Urinary bladder (tissue), 4 donors: Measurements from ENCODE around the gene PDZD2. TPM values are rescaled to one million over a fixed set of nuclear protein-coding genes. Genes with fewer than 3 reads are reported as not detected.

ENCODE experiments used
- DNase-seq: peaks from one replicate; pipeline ENCODE4 v3.0.0-alpha.2; 2015; ENCODE audit errors: extremely low spot score
- H3K27ac ChIP-seq: one replicate; pipeline ENCODE4 v1.5.1; 2013; ENCODE audit warnings: low read depth, mild to moderate bottlenecking, moderate library complexity
- H3K36me3 ChIP-seq: one replicate; pipeline ENCODE4 v1.6.1; 2013; ENCODE audit warnings: mild to moderate bottlenecking, moderate library complexity; ENCODE audit not compliant: insufficient read depth
- H3K4me1 ChIP-seq: one replicate; pipeline ENCODE4 v1.6.1; 2013; ENCODE audit warnings: mild to moderate bottlenecking, moderate library complexity; ENCODE audit not compliant: insufficient read depth
- H3K4me3 ChIP-seq: one replicate; pipeline ENCODE4 v1.5.1; 2013; ENCODE audit warnings: low read depth, low read length
- WGBS: extraction: QIAGEN DNeasy Blood & Tissue Kit; methylation state at CpG from one replicate; pipeline ENCODE4 v1.1.7; 2013; 5-methylcytosine and 5-hydroxymethylcytosine counted together
- polyA plus RNA-seq: library from polyadenylated mRNA; stranded (reverse); fragments of 200-250 nt; gene quantifications from one replicate; pipeline ENCODE4 v1.2.3, GENCODE V29; 2013
- total RNA-seq: library from RNA; depleted of rRNA; stranded (reverse); fragments of >200 nt; gene quantifications from one replicate; pipeline ENCODE4 v1.2.3, GENCODE V29; 2014
- donor health status: healthy with polysubstance abuse.
- donor health status: healthy.

The PDZD2 gene
- total and polyA plus RNA-seq, 2 donors, result 4.5 to 8.1 TPM

DNA sequence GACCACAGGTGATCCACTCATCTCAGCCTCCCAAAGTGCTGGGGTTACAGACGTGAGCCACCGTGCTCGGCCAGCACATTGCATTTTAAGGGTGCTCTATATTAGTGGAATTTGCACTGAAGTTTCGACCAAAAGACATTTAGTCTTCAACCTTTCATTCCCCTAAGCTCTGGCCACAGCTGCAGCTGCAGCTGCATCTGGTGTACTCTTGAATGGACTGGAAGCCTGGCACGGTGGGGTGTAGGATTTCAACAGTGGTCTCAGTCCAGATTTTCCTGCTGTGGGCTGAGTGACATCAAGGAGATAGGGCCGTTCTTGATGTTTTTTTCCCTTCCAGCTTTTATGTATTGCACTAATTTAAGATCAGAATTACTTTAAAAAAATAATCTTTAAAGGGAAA, 255.2 kb downstream of the PDZD2 start:
- no peak overlapping the region for H3K27ac ChIP-seq
- H3K36me3 ChIP-seq, result no peaks in the 10 kb centered on the region
- DNase-seq, result no peak
- H3K4me3 ChIP-seq, result no peak overlapping the region
- H3K4me1 ChIP-seq, result no peaks in the 10 kb centered on the region
- WGBS, result 71% methylated on average over 6 of the region's 6 CpGs

DNA sequence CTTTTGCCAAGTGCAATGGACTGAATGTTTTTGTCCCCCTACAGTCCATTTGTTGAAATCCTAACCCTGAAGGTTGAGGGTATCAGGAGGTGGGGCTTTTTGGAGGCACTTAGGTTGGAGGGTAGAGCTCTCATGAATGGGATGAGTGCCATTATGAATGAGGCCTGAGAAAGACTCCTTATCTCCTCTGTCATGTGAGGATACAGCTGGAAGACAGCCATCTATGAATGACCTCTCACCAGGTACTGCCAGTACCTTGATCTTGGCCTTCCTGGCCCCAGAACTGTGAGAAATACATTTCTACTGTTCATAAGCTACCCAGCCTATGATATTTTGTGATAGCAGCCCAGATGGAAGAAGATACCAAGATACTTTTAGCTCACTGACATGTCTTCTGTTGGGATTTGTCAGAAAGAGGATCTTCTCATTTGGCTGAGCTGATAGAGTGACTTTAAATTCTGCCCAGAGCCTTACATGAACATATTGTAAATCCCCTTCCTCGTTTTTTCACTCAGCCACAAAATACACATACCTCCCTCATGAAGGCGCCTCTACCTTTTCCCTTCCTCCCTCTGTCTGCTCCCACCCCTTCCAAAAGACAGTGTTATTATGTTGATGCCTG, 256.4 kb downstream of the PDZD2 start:
- H3K4me3 ChIP-seq, result no peak overlapping the region
- no peaks in the 10 kb centered on the region for H3K4me1 ChIP-seq
- no peaks in the 10 kb centered on the region for H3K36me3 ChIP-seq
- 69% methylated on average over 2 of the region's 2 CpGs for WGBS
- no peak overlapping the region for H3K27ac ChIP-seq
- DNase-seq, result no peak

DNA sequence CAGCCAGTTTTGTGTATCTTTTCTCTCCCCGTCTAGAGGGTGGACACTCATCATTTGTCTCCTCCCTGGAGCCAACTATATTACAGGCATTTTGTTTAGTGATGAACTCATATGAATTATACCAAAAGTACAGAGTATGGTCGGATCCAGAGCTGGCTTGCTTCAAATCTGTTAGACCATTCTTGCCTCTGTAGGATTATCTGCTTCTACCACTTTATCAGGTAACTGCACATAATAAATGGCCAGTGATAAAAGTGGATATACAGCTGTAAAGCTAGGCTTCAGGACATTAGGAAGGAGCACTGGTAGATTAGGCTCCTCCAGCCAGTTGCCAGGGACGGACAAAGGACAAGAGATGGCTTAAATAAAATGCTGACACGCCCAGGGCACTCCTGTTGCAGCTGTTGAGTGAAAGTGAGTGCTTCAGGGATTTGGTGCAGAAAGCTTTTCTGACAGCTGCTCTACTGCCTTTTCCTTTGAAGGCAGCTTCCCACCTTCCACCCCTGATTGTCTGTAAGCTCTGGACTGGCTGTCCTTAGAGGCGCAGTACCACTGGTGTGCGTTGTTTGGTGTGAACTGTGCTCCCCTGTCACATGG, 259.2 kb downstream of the PDZD2 start:
- Histone ChIP-seq H3K4me3 (no peak overlapping the region), H3K4me1 (no peaks in the 10 kb centered on the region), H3K27ac (no peak overlapping the region), H3K36me3 (no peaks in the 10 kb centered on the region)
- DNase-seq, result no peak
- WGBS, result 62% methylated on average over 6 of the region's 6 CpGs

DNA sequence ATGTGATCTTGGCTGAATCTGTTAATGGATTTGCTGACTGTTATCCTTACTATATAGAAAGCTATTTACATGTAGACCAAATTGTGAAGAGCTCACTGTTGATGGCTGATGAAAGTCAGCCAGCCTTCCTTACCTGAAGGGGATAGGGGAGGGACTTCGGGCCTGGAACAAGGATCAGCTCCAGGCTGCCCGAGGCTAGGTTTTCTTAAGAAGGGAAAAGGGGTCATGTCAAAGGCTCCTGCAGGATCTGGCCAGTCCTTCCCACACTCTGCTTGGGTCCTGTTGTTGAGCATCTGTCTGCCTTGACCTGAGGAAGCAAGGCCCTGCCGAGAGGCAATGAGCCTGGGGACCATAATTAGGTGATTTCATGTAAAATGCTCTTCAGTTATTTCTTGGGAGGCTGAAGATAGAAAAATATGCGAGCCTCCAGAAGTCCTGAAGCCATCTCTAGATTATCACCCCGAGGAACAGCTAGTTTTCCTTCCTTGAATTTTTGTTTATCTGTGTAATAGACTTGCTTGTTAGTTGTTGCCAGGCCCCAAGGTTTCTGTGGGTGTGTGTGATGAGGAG, 261.4 kb downstream of the PDZD2 start:
- Histone ChIP-seq H3K4me1 (no peaks in the 10 kb centered on the region), H3K27ac (no peak overlapping the region), H3K36me3 (no peaks in the 10 kb centered on the region), H3K4me3 (no peak overlapping the region)
- DNase-seq, result no peak
- 80% methylated on average over 5 of the region's 5 CpGs for WGBS

DNA sequence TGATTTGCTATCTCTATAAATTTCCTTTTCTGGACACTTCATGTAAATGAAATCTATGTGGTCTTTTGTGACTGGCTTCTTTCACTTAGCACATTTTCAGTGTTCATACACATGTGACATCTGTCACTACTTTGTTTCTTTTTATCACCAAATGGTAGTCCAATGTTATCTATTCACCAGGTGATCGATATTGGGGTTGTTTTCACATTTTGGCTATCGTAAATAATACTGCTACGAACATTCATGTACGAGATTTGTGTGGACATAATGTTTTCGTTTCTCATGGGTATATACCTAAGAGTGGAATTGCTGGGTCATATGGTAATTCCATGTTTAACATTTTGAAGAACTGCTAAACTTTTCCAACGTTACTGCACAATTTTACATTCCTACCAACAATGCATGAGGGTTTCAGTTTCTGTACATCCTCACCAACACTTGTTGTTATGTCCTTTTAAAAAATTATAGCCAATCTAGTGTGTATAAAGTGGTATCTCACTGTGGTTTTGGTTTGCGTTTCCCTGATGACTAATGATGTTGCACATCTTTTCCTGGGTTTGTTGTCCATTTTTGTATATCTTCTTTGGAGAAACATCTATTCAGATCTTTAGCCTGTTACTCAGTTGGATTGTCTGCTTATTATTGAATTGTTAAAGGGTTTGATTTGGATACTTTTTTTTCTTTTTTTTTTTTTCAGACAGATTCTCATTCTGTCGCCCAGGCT, 263.0 kb downstream of the PDZD2 start:
- H3K27ac ChIP-seq, result no peak overlapping the region
- no peaks in the 10 kb centered on the region for H3K4me1 ChIP-seq
- H3K36me3 ChIP-seq, result no peaks in the 10 kb centered on the region
- no peak overlapping the region for H3K4me3 ChIP-seq
- DNase-seq, result no peak
- 82% methylated on average over 8 of the region's 8 CpGs for WGBS

DNA sequence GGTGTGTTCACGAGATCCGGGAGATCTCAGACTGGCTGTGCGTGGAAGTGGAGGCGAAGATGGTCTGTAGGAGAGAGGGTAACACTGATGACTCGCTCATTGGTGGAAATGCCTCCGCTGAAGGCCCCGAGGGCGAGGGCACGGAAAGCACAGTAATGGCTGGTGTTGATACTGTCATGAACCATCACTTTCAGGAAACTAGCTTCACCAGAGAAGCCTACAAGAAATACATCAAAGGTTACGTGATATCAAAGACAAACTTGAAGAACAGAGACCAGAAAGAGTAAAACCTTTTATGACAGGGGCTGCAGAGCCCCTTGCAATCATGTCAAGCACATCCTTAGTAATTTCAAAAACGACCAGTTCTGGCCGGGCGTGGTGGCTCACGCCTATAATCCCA, 269.5 kb downstream of the PDZD2 start:
- DNase-seq, result no peak
- no peak overlapping the region for H3K27ac ChIP-seq
- H3K4me1 ChIP-seq, result no peaks in the 10 kb centered on the region
- WGBS, result 95% methylated on average over 14 of the region's 14 CpGs
- H3K36me3 ChIP-seq, result no peaks in the 10 kb centered on the region
- H3K4me3 ChIP-seq, result no peak overlapping the region

DNA sequence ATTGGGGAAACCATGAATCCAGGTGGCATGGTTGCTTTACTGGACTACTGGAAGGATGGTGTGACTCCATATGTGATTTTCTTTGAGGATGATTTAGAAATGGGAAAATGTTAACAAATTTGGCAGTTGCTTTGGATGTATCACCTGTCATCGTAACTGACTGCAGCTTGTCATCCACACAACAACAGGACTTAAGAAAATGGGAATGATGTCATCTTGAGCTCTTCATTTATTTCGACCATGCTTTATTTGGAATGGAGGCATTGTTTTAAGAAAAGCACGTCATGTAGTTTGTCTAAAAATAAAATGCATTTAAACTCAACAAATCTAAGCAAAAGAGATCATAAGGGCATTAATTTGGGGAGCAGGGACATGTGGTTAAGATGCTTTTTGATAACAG, 270.1 kb downstream of the PDZD2 start:
- 77% methylated on average over 3 of the region's 3 CpGs for WGBS
- Histone ChIP-seq H3K27ac (no peak overlapping the region), H3K36me3 (no peaks in the 10 kb centered on the region), H3K4me1 (no peaks in the 10 kb centered on the region), H3K4me3 (no peak overlapping the region)
- DNase-seq, result no peak

DNA sequence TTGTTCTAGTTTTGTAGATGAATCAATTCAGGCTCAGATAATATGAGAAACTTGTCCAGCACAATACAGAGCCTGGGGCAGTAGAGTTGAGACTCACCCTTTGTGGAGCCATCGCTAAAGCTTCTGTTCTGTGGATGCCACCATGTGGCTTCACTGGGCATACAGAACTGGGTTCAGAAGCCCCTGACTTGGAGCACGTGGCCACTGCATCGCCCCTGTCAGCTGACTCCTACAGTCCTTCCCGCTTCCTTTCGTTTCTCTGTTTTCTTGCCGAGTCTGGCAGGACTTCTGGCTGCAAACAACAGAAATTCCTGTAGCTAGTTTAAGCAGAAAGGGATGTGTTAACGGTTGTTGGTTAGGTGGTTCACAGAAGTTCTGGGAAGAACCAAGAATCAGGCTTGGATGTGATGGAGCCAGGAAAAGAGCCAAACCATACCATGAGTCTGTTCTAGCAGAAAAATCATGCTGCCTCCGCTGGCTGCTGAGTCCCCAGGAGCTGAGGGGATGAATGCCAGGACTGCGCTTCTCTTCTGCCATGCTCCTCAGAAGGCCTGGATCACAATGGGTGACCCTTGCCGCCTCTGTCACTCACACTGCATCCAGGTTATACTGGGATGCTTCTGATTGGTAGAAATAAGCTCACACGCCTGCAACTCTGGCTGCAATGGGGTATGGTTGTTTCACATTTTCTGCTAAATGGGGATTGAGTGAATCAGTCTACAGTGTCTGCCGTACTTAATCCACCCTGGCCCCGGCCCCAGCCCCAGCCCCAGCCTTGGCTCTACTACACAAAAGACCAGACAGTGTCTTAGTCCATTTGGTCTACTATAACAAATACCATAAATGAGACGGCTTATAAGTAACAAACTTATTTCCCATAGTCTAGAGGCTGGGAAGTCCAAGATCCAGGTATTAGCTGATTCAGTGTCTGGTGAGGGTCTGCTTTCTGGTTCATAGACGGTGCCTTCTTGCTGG, 272.6 kb downstream of the PDZD2 start:
- H3K36me3 ChIP-seq, result no peaks in the 10 kb centered on the region
- WGBS, result 75% methylated on average over 15 of the region's 15 CpGs
- no peak overlapping the region for H3K4me3 ChIP-seq

DNA sequence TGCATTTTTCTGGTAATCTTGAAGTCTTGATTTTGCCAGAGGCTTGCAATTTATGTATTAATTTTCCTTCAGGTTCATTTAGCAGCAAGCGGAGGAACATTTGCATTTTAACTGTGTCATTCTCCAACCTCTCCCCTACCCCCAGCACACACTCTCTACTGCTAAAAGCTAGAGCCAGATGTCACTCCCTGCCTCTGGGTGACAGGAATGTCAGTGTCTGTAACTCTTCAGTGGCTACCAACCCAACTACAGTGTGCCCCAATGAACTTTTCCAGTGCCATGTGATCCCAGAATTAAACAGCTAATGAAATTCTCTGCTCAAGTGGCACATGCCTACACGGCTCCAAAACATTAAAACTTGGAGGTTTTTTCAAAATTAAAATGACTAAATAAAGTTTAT, 274.9 kb downstream of the PDZD2 start:
- H3K4me1 ChIP-seq, result no peaks in the 10 kb centered on the region
- H3K4me3 ChIP-seq, result no peak overlapping the region
- DNase-seq, result no peak
- no peak overlapping the region for H3K27ac ChIP-seq
- no peaks in the 10 kb centered on the region for H3K36me3 ChIP-seq
- WGBS, result 74% methylated on average over 2 of the region's 2 CpGs

More for the DNA sequence above, 272.6 kb downstream of the PDZD2 start:
- H3K4me1 ChIP-seq, result no peaks in the 10 kb centered on the region
- no peak overlapping the region for H3K27ac ChIP-seq
- DNase-seq, result no peak

DNA sequence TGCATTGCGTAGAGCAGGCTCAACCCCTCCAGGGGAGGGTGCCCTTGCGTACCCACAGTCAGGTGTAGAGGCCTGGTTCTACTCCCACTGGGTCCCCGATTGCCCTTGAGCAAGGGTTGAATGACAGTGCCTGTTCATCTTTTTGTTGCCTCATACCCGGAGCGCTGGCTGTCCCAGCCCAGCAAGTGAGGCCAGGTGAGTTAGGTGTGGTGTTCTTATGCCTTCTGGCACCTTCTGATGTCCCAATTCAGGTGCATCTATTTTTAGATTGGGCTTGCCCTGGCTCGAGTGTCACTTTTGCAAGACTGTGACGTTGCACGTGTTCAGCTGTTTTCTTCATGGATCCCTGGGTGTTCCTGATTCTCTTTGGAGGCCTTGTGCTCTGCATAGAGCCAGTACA, 277.4 kb downstream of the PDZD2 start:
- H3K27ac ChIP-seq, result no peak overlapping the region
- DNase-seq, result no peak
- H3K36me3 ChIP-seq, result no peaks in the 10 kb centered on the region
- WGBS, result 91% methylated on average over 8 of the region's 8 CpGs
- H3K4me3 ChIP-seq, result no peak overlapping the region
- no peaks in the 10 kb centered on the region for H3K4me1 ChIP-seq

DNA sequence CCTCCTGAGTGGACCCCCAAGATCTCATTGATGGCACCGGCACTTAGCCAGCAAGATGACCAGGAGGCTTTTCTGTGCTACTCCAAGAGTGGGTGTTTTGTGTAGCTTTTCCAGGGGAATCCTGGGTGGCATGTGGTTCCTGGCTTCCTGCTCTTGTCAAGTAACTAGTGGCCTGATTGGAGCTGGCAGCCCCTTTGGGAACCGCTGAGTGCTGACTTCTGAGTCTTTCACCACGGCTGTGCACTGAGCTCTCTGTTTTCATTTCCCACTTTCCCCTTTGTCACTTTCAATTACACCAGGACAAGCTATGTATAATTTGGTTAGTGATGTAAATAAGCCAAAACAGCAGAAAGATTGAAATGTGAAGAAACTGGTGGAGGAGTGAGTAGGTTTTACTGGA, 279.8 kb downstream of the PDZD2 start:
- Histone ChIP-seq H3K4me1 (no peaks in the 10 kb centered on the region), H3K27ac (no peak overlapping the region), H3K36me3 (no peaks in the 10 kb centered on the region), H3K4me3 (no peak overlapping the region)
- DNase-seq, result no peak
- WGBS, result 76% methylated on average over 3 of the region's 3 CpGs

DNA sequence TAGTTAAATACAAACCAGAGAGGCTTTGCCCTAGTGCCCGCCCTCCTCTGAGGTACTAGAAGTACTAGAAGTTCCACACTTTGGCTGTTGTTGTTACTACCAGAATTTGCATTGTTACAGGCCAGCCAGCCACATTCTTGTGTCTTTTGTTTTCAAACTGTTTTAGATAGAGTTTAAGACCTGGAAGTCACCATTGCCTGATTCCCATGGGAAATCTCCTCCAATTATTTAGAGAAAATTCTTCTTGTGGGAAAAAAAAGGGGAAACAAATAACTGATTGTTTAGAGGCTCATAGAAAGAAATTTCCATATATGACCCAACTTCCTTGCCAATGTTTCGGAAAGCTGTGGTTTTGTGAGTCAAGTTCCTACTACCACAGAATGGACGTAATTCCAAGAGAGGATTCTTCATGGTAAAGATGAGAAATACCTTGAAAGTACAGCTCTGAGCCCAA, 282.9 kb downstream of the PDZD2 start:
- Histone ChIP-seq H3K36me3 (no peaks in the 10 kb centered on the region), H3K4me1 (no peaks in the 10 kb centered on the region), H3K4me3 (no peak overlapping the region), H3K27ac (no peak overlapping the region)
- 88% methylated on average over 3 of the region's 3 CpGs for whole genome bisulfite sequencing
- DNase-seq, result no peak

DNA sequence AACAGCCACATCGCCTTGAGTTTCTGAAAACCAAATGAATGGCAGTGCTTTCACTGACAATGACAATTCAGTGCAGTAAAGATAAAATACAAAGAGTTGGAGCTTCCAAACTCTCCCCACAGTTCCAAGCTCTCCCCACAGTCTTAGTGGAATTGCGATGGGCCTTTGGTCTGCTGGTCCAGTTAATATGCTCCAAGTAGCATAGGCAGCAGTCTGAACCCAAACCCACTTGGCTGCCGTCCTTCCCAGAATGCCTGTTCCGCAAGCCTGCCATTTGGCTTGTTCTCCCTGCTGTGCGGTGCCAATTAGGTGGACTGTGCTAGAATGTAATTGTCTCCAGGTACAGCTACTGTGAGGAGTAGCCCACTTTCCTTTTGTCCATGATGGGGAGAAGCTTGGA, 285.1 kb downstream of the PDZD2 start:
- WGBS, result 94% methylated on average over 5 of the region's 5 CpGs
- H3K4me3 ChIP-seq, result no peak overlapping the region

More for the DNA sequence above, 285.1 kb downstream of the PDZD2 start:
- no peaks in the 10 kb centered on the region for H3K4me1 ChIP-seq
- no peaks in the 10 kb centered on the region for H3K36me3 ChIP-seq
- DNase-seq, result no peak
- no peak overlapping the region for H3K27ac ChIP-seq
